ENCODE data around the gene SH2D5. TPM values are rescaled to one million over a fixed set of nuclear protein-coding genes. Genes with fewer than 3 reads are reported as not detected.

Gene SH2D5
- polyA plus RNA-seq, 1 experiment = 4.9 TPM

GRCh38 chr1:20710469-20711284 is 21.8 kb downstream of the SH2D5 start:
- no peak overlapping the region for H3K27ac ChIP-seq (ENCODE audit: low read depth, low read length)
- no peaks in the 10 kb centered on the region; the same call in 1 of the 2 replicates for H3K9me3 ChIP-seq (ENCODE audit: control insufficient read depth, insufficient read depth, low read length)
- H3K4me3 ChIP-seq (ENCODE audit: low read depth, low read length) = no peak overlapping the region
- CTCF ChIA-PET = interaction anchor here (1.1 kb wide), 1 partner anchor 11 kb away, joined by 3 read pairs; no protein-coding TSS in a partner anchor
- no peaks in the 10 kb centered on the region for H3K27me3 ChIP-seq (ENCODE audit: control insufficient read depth, insufficient read depth, low read length)
- no peak for DNase-seq (ENCODE audit: low read depth, low spot score)
- POLR2A ChIA-PET = no interaction called here
- no peak for TF ChIP-seq CTCF (IDR thresholded peaks at IDR 0.05; ENCODE audit: low read depth, low read length)

- Histone ChIP-seq H3K4me3 (ENCODE audit: low read depth, low read length) (no peak overlapping the region), H3K27me3 (ENCODE audit: control insufficient read depth, insufficient read depth, low read length) (no peaks in the 10 kb centered on the region), H3K27ac (ENCODE audit: low read depth, low read length) (no peak overlapping the region), H3K9me3 (ENCODE audit: control insufficient read depth, insufficient read depth, low read length) (no peaks in the 10 kb centered on the region; the same call in 1 of the 2 replicates)
- DNase-seq (ENCODE audit: low read depth, low spot score) = no peak
- POLR2A ChIA-PET = no interaction called here
- no peak for TF ChIP-seq CTCF (IDR thresholded peaks at IDR 0.05; ENCODE audit: low read depth, low read length)
- CTCF ChIA-PET = interaction anchor here (1.1 kb wide), 1 partner anchor 10 kb away, joined by 3 read pairs; no protein-coding TSS in a partner anchor
These were observed 22.6 kb downstream of the SH2D5 start for GRCh38 chr1:20709868-20710267.

- POLR2A ChIA-PET = no interaction called here
- Histone ChIP-seq H3K27me3 (ENCODE audit: control insufficient read depth, insufficient read depth, low read length) (no peaks in the 10 kb centered on the region), H3K4me3 (ENCODE audit: low read depth, low read length) (no peak overlapping the region), H3K9me3 (ENCODE audit: control insufficient read depth, insufficient read depth, low read length) (no peaks in the 10 kb centered on the region; the same call in 1 of the 2 replicates), H3K27ac (ENCODE audit: low read depth, low read length) (no peak overlapping the region)
- DNase-seq (ENCODE audit: low read depth, low spot score) = no peak
- no peak for TF ChIP-seq CTCF (IDR thresholded peaks at IDR 0.05; ENCODE audit: low read depth, low read length)
- CTCF ChIA-PET = no interaction called here
These were observed 23.6 kb downstream of the SH2D5 start for GRCh38 chr1:20708891-20709290.

GRCh38 chr1:20708057-20708456 is 24.4 kb downstream of the SH2D5 start:
- no peak for TF ChIP-seq CTCF (IDR thresholded peaks at IDR 0.05; ENCODE audit: low read depth, low read length)
- POLR2A ChIA-PET = no interaction called here

DNA sequence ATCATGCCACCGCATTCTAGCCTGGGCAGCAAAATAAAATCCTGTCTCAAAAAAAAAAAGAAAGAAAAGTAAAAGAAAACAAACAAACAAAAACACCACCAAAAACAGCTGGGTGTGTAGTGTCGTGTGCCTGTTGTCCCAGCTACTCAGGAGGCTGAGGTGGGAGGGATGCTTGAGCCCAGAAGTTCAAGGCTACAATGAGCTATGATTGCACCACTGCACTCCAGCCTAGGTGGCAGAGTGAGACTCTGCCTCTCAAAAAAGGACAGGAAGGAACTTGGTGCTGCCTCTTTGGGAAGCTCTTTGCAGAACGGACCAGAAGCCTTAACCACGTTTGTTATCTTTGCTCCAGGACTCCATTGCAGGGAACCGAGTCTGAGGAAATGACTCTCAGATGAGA is 25.7 kb downstream of the SH2D5 start:
- Histone ChIP-seq H3K27me3 (ENCODE audit: control insufficient read depth, insufficient read depth, low read length) (no peaks in the 10 kb centered on the region), H3K4me3 (ENCODE audit: low read depth, low read length) (no peak overlapping the region), H3K9me3 (ENCODE audit: control insufficient read depth, insufficient read depth, low read length) (no peaks in the 10 kb centered on the region; the same call in 1 of the 2 replicates), H3K27ac (ENCODE audit: low read depth, low read length) (no peak overlapping the region)
- no peak for DNase-seq (ENCODE audit: low read depth, low spot score)
- CTCF ChIA-PET = interaction anchor here (0.8 to 1.0 kb wide), 3 partner anchors 10 to 23 kb away, joined by 3 read pairs; no protein-coding TSS in a partner anchor
- TF ChIP-seq CTCF (IDR thresholded peaks at IDR 0.05; ENCODE audit: low read depth, low read length) = no peak
- POLR2A ChIA-PET = no interaction called here

More at GRCh38 chr1:20708057-20708456, 24.4 kb downstream of the SH2D5 start:
- Histone ChIP-seq H3K27me3 (ENCODE audit: control insufficient read depth, insufficient read depth, low read length) (no peaks in the 10 kb centered on the region), H3K9me3 (ENCODE audit: control insufficient read depth, insufficient read depth, low read length) (no peaks in the 10 kb centered on the region; the same call in 1 of the 2 replicates), H3K4me3 (ENCODE audit: low read depth, low read length) (no peak overlapping the region), H3K27ac (ENCODE audit: low read depth, low read length) (no peak overlapping the region)
- CTCF ChIA-PET = interaction anchor here (1.0 kb wide), 1 partner anchor 11 kb away, joined by 3 read pairs; no protein-coding TSS in a partner anchor
- DNase-seq (ENCODE audit: low read depth, low spot score) = no peak
